GM19395 (cell line): Measurements from ENCODE around the gene GALE.
"Not testable (repeated sequence)": the region's sequence is repeated elsewhere in the genome, so short reads cannot be mapped to it uniquely, and the experiment has no call there.

Source experiments
- ATAC-seq: cut with Tn5 transposase; IDR thresholded peaks from one replicate; pipeline ENCODE4 v1.9.1; 2021; ENCODE audit warnings: mild to moderate bottlenecking, moderate library complexity; ENCODE audit not compliant: unreplicated experiment

The GALE gene

GRCh38 chr1:23810818-23811540 is 10.4 kb upstream of the GALE start:
- no peak for ATAC-seq

DNA sequence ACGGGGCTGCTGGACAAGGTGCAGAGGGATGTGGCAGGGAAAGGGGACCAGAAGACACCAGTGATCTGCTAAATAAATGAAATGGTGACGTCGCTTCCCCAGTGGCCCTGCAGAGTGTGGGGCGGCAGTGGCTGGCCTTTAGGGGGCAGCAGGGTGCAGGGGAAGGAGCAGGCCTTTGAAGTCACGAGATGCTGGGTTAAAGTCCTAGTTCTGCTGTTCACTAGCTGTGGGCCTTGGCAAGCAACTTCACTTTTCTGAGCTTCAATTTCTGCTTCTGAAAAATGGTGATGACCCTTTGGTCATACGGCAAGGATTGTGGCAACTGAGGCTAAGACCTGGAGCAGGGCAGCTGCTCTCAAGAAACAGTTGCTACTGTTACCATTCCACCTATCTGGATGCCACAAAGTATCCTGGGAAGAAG is 9.2 kb upstream of the GALE start:
- ATAC-seq: no peak

DNA sequence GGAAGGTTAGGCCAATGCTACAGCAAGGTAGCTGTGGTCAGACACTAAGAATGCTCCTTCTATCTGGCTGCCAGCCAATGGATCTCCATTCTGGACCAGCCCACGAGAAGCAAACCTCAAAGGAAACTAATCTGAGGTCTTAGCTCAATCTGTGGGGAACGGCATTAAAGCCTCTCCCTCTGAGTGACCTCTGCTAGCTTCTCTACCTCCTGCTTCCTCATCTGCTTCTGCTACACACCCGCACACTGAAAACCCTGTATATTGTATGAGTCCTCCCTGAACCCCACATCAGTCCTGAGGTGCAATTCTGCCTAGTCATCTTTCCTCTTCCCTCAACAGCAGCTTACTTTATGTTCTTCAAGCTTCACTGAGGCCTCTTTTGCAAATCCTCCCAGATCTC is 6.9 kb upstream of the GALE start:
- no peak for ATAC-seq

- ATAC-seq: no peak
These were observed 5.7 kb upstream of the GALE start for GRCh38 chr1:23806280-23806679.

GRCh38 chr1:23805025-23805424 is 4.5 kb upstream of the GALE start:
- ATAC-seq: no peak

DNA sequence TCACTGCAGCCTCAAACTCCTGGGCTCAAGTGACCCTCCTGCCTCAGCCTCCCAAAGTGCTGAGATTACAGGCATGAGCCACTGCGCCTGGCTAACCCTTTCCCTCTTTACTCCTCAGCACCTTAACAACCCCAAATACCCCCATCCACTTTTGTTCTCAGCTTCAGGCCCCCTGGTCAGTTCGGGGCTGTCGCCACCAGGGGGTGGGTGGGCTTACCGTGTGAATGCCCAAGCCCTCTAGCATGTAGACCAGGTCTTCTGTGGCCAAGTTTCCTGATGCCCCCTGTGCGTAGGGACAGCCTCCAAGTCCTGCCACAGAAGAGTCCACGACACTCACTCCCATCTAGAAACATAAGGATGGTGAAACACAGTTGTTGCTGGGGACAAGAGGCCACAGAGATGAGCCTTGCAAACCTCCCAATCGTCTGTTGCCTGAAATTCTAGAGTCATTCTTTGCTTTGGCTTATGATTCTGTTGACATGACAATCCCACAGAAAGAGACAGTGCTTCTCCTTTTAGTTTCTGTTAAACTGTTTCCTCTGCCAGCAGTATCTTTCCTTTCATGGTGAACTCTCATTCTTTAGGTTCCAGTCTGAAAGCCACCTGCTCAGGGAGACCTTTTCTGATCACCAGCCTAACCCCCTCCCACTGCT is 3.8 kb upstream of the GALE start:
- no peak for ATAC-seq

- no peak for ATAC-seq
These were observed 3.1 kb upstream of the GALE start for GRCh38 chr1:23803674-23804073.

- ATAC-seq: not testable (repeated sequence)
These were observed 2.3 kb upstream of the GALE start for GRCh38 chr1:23802809-23803342.

DNA sequence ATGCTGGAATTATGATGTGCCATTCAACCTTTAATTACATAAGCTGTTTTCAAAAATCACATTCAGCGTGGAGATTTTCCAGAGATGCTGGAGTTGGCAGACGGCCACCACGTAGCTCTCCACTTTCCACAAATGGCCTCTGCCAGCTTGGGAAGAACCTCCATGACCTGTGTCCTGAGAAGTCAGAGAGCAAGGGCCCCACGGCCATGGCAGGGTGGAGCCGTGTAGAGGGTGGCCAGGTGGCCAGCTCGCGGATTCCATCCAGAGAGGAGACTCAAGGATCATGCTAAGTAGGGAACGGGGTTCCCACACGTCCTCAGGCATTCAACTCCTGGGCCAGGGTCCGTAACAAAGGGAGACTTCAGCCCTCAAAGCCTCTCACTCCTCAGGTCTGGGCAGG is 1.3 kb upstream of the GALE start:
- no peak for ATAC-seq

GRCh38 chr1:23801338-23801748 is 789 bp upstream of the GALE start:
- no peak for ATAC-seq

- peak; percentile 5 for ATAC-seq
These were observed 769 bp downstream of the GALE start for GRCh38 chr1:23799570-23800399.

DNA sequence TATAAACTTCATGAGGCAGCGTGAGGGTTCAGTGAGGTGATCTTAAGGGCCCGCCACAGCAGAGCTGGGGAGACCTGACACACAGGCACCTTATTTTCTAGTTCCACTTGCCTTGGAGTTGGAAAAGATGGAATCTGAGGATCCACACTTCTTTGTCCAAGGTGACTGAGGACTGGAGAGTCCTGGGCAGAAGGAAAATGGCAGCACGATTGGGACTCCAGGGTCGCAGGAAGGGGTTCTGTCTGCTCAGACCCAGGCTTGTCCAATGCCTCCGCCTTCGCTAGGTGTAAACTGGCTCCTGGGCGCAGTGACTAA is 1.3 kb downstream of the GALE start:
- no peak for ATAC-seq

DNA sequence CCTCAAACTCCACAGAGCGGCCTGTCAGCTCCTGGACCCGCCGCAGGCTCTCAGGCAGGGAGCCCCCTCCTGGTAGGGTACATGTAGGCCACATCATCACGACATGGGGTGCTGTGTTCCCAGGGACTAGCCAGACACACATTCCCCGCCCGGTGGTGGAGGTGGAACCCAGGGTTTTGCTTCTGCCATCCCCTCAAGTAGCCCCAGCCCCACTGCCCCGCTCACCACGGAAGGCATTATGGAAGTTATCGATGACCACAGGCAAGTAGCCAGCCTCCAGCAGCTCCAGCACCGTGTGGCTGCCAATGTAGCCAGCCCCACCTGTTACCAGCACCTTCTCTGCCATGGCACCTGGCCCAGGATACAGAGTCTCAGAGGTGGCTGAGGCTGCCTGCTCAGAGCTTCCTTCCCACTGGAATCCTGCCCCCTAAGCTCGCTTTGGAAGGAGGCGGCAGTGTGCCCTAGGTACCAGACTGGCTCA is 1.9 kb downstream of the GALE start:
- ATAC-seq: no peak

- no peak for ATAC-seq
These were observed 2.8 kb downstream of the GALE start for GRCh38 chr1:23797478-23798448.

DNA sequence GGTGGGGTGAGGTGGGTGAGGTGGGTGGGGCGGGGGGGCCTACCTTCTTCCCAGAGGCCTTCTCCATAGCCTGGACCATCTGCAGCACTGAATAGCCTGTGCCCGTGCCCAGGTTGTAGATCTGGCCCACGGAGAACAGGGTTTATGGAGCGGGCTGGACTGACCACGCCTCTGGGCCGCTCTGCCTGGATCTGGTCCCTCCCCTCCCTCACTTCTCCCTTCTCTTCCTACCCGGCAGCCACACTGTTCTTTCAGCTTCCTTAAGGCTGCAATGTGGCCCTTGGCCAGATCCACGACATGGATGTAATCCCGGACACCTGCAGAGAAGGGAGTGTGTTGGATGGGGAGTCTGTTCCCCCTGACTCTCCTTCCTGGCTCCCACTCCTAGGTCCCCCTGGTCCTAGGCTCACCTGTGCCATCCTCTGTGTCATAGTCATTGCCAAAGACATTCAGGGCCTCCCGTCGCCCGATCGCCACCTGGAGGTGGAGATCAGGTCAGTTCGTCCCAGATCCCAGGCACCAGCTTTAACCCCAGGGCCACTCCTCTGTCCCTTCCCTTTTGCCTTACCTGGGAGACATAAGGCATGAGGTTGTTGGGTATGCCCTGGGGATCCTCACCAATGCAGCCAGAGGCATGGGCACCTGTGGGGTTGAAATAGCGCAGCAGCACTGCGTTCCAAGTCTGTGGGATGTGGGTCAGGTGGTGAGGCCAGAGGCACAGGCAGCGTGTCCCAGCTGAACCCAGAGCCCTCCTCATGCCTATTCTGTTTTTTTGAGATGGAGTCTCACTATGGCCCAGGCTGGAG is 3.9 kb downstream of the GALE start:
- no peak for ATAC-seq

DNA sequence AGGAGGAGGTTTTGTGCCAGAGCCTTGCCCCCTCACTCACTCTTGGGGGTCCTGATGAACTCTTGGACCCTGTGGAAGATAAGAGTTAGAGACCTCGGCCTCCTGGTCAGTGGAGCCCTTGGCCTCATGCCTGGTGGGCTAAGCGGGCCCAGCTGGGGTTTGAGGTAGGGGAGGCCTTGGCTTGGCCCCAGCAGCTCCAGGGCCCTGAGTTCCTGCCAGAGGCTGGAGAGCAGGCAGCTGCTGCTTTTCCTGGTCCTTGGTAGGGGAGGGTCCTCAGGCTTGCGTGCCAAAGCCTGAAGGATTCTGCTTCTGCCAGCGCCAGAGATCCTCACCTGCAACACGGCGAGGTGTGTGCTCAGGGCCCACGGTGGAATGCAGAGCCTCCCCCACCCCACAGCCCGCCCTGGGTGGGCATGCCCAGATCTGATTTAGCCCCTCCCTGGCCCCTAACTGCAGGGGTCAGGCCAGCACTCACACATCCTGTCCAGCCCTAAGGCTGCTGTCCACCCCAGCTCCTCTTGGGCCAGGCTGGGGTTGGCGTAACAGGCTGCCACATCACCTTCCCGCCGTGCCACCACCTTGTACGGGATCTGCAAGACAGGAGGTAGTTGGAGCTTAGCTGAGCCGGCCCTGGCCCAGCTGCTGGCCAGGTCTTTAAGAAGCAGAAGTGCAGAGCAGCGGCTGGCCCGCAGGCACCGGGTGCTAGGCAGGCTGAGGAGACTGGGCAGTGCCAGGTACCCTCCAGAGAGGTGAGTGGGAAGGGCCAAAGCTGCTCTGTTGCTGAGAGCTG is 4.7 kb downstream of the GALE start:
- ATAC-seq: no peak

- not testable (repeated sequence) for ATAC-seq
These were observed 5.8 kb downstream of the GALE start for GRCh38 chr1:23794732-23795182.

DNA sequence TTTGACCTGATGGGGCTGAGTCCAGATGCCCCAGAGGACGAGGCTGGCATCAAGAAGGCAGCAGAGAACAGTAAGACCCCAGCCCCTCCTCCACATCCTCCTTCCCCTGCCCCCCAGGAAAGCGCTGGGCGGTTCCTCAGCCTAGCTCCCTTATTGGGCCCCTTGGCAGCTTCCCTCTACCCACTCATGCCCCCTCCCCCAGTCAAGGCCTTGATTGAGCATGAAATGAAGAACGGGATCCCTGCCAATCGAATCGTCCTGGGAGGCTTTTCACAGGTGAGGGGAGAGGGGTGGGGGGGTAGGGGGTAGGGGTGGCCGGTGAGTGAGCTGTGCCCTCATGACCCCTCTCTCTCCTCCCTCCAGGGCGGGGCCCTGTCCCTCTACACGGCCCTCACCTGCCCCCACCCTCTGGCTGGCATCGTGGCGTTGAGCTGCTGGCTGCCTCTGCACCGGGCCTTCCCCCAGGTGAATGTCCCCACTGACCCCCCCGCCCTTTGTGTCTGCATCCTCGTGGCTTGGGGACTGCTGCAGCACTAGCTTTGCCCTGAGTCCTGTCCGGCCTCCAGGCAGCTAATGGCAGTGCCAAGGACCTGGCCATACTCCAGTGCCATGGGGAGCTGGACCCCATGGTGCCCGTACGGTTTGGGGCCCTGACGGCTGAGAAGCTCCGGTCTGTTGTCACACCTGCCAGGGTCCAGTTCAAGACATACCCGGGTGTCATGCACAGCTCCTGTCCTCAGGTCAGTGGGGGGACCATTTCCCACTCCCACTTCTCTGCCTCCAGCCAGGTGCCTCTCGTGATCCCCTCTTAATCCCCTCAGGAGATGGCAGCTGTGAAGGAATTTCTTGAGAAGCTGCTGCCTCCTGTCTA is 6.5 kb downstream of the GALE start:
- no peak for ATAC-seq
